NB4 (cell line): ENCODE data around the gene BRINP2.

Source experiments
- MYC ChIP-seq: IDR thresholded peaks from 2 replicates; pipeline ENCODE4 v1.6.1; 2011; ENCODE audit warnings: low read depth, low read length
- POLR2A ChIP-seq: IDR thresholded peaks from 2 replicates; pipeline ENCODE4 v1.6.1; 2011; ENCODE audit warnings: mild to moderate bottlenecking; ENCODE audit not compliant: insufficient read length; ENCODE audit errors: extremely low read depth
- TF ChIP-seq, protein P1 (sequence below): IDR thresholded peaks from one replicate; pipeline ENCODE4 v1.5.1; 2012; ENCODE audit warnings: low read depth, low read length

GRCh38 chr1:177239792-177240191, 69.0 kb downstream of the BRINP2 start:
- TF ChIP-seq POLR2A (no peak), MYC (no peak)
- TF ChIP-seq, protein P1, sequence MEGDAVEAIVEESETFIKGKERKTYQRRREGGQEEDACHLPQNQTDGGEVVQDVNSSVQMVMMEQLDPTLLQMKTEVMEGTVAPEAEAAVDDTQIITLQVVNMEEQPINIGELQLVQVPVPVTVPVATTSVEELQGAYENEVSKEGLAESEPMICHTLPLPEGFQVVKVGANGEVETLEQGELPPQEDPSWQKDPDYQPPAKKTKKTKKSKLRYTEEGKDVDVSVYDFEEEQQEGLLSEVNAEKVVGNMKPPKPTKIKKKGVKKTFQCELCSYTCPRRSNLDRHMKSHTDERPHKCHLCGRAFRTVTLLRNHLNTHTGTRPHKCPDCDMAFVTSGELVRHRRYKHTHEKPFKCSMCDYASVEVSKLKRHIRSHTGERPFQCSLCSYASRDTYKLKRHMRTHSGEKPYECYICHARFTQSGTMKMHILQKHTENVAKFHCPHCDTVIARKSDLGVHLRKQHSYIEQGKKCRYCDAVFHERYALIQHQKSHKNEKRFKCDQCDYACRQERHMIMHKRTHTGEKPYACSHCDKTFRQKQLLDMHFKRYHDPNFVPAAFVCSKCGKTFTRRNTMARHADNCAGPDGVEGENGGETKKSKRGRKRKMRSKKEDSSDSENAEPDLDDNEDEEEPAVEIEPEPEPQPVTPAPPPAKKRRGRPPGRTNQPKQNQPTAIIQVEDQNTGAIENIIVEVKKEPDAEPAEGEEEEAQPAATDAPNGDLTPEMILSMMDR = no peak
